Adrenal gland (tissue), 12 donors: ENCODE measurements around the gene IMMP2L. TPM values are rescaled to one million over a fixed set of nuclear protein-coding genes. Genes with fewer than 3 reads are reported as not detected.
"Not testable (repeated sequence)": the region's sequence is repeated elsewhere in the genome, so short reads cannot be mapped to it uniquely, and the experiment has no call there.

Experiments
- DNase-seq, 7 donors: peaks; one replicate each; pipeline ENCODE4 v3.0.0-alpha.2; 2019 to 2020
- H3K27ac ChIP-seq, 5 donors: fragments of 200-600 bp; sonication (generic) in 4 of 5; 1 replicate in 3 of 5; 2 replicates in 2 of 5; pipeline versions ENCODE4 v1.5.1 to v1.8.0; 2016 to 2020; ENCODE audit warnings: mild to moderate bottlenecking in 1 of 5
- H3K27me3 ChIP-seq: fragments of 200-600 bp; 2 replicates; pipeline ENCODE4 v1.8.0; 2021
- H3K36me3 ChIP-seq, 2 donors: fragments of 200-600 bp; replicated peaks in 1 of 2; 1 replicate in 1 of 2; 2 replicates in 1 of 2; pipeline versions ENCODE4 v1.5.1 to v1.8.0; 2018 to 2022
- H3K4me1 ChIP-seq, 2 donors: fragments of 200-600 bp; replicated peaks in 1 of 2; 1 replicate in 1 of 2; 2 replicates in 1 of 2; pipeline versions ENCODE4 v1.5.1 to v1.8.0; 2018 to 2021
- H3K4me3 ChIP-seq, 4 donors: fragments of 200-600 bp; sonication (generic) in 3 of 4; one replicate each; pipeline ENCODE4 v1.5.1; 2016 to 2018
- H3K9me3 ChIP-seq, 3 donors: fragments of 200-600 bp; sonication (generic) in 1 of 3; replicated peaks in 1 of 3; 1 replicate in 2 of 3; 2 replicates in 1 of 3; pipeline versions ENCODE4 v1.5.1 to v1.8.0; 2016 to 2021
- POLR2A ChIP-seq, 2 donors: fragments of 450-650 bp; IDR thresholded peaks; one replicate each; pipeline ENCODE4 v1.6.1; 2017; ENCODE audit warnings: antibody characterized with exemption in 2 of 2, mild to moderate bottlenecking in 2 of 2, moderate library complexity in 1 of 2
- WGBS, 4 donors: extraction: QIAGEN DNeasy Blood & Tissue Kit in 2 of 4; methylation state at CpG; one replicate each; pipeline versions ENCODE4 v1.1.5 to v1.1.7; 2013 to 2017; 5-methylcytosine and 5-hydroxymethylcytosine counted together
- intact Hi-C, 2 donors: fragments of 100-400 bp; cut with DNase I; formaldehyde crosslinking; loops; one replicate each; pipeline versions ENCODE4 v1.14.1 to v1.15.0; 2022 to 2023
- polyA plus RNA-seq, 3 donors: library from polyadenylated mRNA; stranded (reverse); fragments of 200-250 nt in 2 of 3; fragments of 350-450 nt in 1 of 3; fragmentation: Illumina TruSeq in 1 of 3; extraction: RNeasy Lipid Tissue Mini Kit (QIAGEN cat#74804) in 1 of 3; gene quantifications; one replicate each; pipeline ENCODE4 v1.2.3, GENCODE V29; 2013 to 2014
- total RNA-seq, 9 donors: library from RNA; depleted of rRNA in 4 of 9; stranded (reverse); fragments of >200 nt in 4 of 9; fragments of 120-200 nt in 1 of 9; fragmentation: NEBNext Ultra II Directional in 1 of 9; extraction: Animal tissue kit (Norgen Biotek cat#: 25700) in 1 of 9; gene quantifications; one replicate each; pipeline versions ENCODE4 v1.1.0 to v1.2.4, GENCODE V29; 2013 to 2023
- TF ChIP-seq, protein P1 (sequence below), 6 experiments: fragments of 450-650 bp in 4 of 6; fragments of 200-600 bp in 2 of 6; sonication (generic) in 1 of 6; IDR thresholded peaks; 1 replicate in 5 of 6; 2 replicates in 1 of 6; pipeline versions ENCODE4 v1.5.1 to v1.8.0; 2016 to 2021; ENCODE audit warnings: antibody characterized with exemption in 6 of 6, mild to moderate bottlenecking in 2 of 6, moderate library complexity in 1 of 6
- donor health status: healthy with polysubstance abuse.
- donor health status: Bipolar disorder and iron deficiency.
- donor health status: DM: yes; HTN: yes; CAD: no.
- donor health status: DM: no; HTN: no; CAD: no.
- donor health status: DM: no; HTN: no; CAD: no.
- donor health status: DM: yes; HTN: yes; CAD: no.

IMMP2L gene
- total and polyA plus RNA-seq, 12 donors, result 13.4 to 34.1 (median 25.3) TPM

DNA sequence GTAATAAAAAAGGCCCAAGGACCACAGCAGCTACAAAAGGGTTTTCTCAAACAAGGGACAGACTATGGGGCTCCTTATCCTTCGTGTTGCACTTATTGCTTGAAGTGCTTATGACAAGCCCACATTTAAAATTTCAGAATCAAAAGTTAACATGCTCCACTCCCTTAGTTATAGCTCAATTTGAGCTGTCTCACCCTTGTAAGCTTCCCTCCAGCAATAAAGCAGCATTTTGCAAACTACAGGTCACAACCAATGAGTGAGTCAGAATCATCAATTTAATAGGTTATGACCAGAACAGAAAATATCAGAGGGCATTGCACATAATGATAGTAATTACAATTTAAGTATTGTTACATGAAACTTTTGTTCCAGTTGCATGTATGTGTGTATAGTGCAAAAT lies 53.0 kb downstream of the IMMP2L start:
- whole genome bisulfite sequencing, 4 donors, result 84 to 100% (median 94%) methylated on average over 1 of the region's 1 CpG
- peaks cover 0 to 6% of the 10 kb centered on the region in 2 donors for H3K4me1 ChIP-seq
- H3K9me3 ChIP-seq, result no peaks in the 10 kb centered on the region
- no peaks in the 10 kb centered on the region for H3K27me3 ChIP-seq
- DNase-seq, result no peak
- no peak for TF ChIP-seq POLR2A (IDR thresholded peaks at IDR 0.05)
- intact Hi-C loops, result no loop called here
- no peak overlapping the region for H3K4me3 ChIP-seq
- no peak overlapping the region for H3K27ac ChIP-seq
- H3K36me3 ChIP-seq, result no peaks in the 10 kb centered on the region

DNA sequence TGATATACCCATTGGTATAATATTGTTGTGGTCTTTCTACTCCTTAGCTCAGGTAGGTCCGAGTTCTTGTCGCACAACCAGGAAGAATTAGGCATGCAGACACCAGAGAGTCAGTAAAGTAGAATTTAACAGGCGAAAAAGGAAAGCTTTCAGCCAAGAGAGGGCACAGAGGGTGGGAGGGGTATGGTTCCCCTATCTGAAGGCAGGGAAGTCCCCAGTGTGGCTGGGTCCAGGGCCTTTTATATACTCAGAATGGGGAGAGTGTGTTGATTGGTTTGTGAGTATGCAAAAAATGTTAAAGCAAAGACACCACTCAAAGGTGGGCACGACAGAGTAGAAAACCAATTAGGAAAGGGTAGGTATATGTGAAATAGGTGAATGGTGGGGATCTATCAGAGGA lies 53.9 kb downstream of the IMMP2L start:
- no peak for TF ChIP-seq POLR2A (IDR thresholded peaks at IDR 0.05)
- TF ChIP-seq, protein P1, sequence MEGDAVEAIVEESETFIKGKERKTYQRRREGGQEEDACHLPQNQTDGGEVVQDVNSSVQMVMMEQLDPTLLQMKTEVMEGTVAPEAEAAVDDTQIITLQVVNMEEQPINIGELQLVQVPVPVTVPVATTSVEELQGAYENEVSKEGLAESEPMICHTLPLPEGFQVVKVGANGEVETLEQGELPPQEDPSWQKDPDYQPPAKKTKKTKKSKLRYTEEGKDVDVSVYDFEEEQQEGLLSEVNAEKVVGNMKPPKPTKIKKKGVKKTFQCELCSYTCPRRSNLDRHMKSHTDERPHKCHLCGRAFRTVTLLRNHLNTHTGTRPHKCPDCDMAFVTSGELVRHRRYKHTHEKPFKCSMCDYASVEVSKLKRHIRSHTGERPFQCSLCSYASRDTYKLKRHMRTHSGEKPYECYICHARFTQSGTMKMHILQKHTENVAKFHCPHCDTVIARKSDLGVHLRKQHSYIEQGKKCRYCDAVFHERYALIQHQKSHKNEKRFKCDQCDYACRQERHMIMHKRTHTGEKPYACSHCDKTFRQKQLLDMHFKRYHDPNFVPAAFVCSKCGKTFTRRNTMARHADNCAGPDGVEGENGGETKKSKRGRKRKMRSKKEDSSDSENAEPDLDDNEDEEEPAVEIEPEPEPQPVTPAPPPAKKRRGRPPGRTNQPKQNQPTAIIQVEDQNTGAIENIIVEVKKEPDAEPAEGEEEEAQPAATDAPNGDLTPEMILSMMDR (IDR thresholded peaks at IDR 0.05), result no peak
- Histone ChIP-seq H3K36me3 (no peaks in the 10 kb centered on the region), H3K9me3 (no peaks in the 10 kb centered on the region), H3K4me1 (peaks cover 0 to 6% of the 10 kb centered on the region in 2 donors), H3K27me3 (no peaks in the 10 kb centered on the region), H3K4me3 (no peak overlapping the region), H3K27ac (no peak overlapping the region)
- intact Hi-C loops, result no loop called here
- no peak for DNase-seq
- 94 to 99% (median 96%) methylated on average over 4 of the region's 4 CpGs for WGBS, 4 donors

DNA sequence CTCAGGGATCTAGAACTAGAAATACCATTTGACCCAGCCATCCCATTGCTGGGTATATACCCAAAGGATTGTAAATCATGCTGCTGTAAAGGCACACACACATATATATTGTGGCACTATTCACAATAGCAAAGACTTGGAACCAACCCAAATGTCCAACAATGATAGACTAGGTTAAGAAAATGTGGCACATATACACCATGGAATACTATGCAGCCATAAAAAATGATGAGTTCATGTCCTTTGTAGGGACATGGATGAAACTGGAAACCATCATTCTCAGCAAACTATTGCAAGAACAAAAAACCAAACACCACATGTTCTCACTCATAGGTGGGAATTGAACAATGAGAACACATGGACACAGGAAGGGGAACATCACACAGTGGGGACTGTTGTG lies 56.9 kb downstream of the IMMP2L start:
- H3K36me3 ChIP-seq, H3K27me3 ChIP-seq, H3K4me3 ChIP-seq, DNase-seq, H3K9me3 ChIP-seq, H3K27ac ChIP-seq, intact Hi-C loops, H3K4me1 ChIP-seq: not testable (repeated sequence)

DNA sequence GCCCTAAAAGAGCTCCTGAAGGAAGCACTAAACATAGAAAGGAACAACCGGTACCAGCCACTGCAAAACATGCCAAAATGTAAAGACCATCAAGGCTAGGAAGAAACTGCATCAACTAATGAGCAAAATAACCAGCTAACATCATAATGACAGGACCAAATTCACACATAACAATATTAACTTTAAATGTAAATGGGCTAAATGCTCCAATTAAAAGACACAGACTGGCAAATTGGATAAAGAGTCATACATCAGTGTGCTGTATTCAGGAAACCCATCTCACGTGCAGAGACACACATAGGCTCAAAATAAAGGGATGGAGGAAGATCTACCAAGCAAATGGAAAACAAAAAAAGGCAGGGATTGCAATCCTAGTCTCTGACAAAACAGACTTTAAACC lies 60.5 kb downstream of the IMMP2L start:
- intact Hi-C loops, H3K27me3 ChIP-seq, H3K9me3 ChIP-seq, H3K27ac ChIP-seq, H3K36me3 ChIP-seq, H3K4me3 ChIP-seq, DNase-seq, H3K4me1 ChIP-seq: not testable (repeated sequence)
- WGBS, 4 donors, result 88 to 100% (median 92%) methylated on average over 2 of the region's 2 CpGs

DNA sequence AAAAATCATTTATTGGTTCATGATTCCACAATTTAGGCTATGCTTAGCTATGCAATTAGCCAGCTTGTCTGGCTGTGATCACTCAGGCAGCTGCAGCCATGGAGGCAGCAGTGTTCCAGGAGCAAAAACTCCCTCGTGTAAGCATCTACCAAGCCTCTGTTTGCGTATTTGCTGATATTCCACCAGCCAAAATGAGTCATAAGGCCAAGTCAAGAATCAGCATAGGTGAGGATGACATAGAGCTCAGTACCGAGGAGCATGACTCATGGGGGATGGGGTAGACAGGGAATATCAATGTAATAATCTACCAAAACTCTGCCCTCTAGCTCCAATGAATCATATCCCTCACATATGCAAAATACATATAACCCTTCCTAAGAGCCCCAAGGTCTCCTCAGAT lies 63.3 kb downstream of the IMMP2L start:
- intact Hi-C loops, result no loop called here
- WGBS, 4 donors, result 64 to 71% (median 69%) methylated on average over 3 of the region's 3 CpGs
- peak in 1 of 7 donors; percentile 33 for DNase-seq
- no peaks in the 10 kb centered on the region for H3K27me3 ChIP-seq
- H3K9me3 ChIP-seq, result no peaks in the 10 kb centered on the region
- TF ChIP-seq POLR2A (IDR thresholded peaks at IDR 0.05), result no peak
- TF ChIP-seq, protein P1 (IDR thresholded peaks at IDR 0.05), result no peak
- no peak overlapping the region for H3K27ac ChIP-seq
- no peak overlapping the region for H3K4me3 ChIP-seq
- peaks cover 0 to 4% of the 10 kb centered on the region in 2 donors for H3K4me1 ChIP-seq
- H3K36me3 ChIP-seq, result no peaks in the 10 kb centered on the region

DNA sequence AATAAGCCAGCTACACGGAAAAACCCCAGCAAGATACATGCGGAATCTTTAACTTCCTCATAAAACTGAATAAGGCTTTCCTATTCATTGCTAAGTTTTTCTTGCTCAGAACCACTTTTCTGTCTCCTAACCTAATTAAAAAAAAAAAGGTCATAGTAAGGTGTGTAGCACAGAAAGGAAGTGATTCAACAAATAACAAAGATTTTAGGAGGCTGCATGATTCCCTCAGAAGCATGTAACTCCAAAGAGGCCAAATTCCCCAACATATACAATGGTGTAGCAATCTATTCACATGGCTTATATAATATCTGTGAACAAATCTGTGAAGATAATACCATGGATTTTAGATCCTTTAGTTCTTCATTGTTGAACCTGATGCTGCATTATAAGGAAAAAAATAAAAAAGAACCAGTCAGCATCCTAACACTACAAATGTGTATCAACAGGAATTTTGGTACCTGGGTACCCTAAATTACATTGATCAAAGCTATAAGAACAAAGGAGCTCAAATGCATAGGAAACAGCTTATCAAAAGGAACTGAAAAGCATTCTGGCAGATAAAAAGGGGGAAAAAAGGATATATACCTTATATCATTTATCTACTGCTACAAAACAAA lies 63.8 kb downstream of the IMMP2L start:
- WGBS, 4 donors, result 82 to 93% (median 88%) methylated on average over 2 of the region's 2 CpGs
- no peak for DNase-seq
- TF ChIP-seq, protein P1 (IDR thresholded peaks at IDR 0.05), result no peak

More for the DNA sequence above, 63.8 kb downstream of the IMMP2L start:
- Histone ChIP-seq H3K4me1 (peaks cover 0 to 4% of the 10 kb centered on the region in 2 donors), H3K9me3 (no peaks in the 10 kb centered on the region), H3K36me3 (no peaks in the 10 kb centered on the region), H3K4me3 (no peak overlapping the region), H3K27ac (no peak overlapping the region), H3K27me3 (no peaks in the 10 kb centered on the region)
- intact Hi-C loops, result no loop called here
